Measurements from ENCODE around the gene VRK2.

GRCh38 chr2:58101500-58101899 is 54.9 kb downstream of the VRK2 start:
- TF ChIP-seq JUN (CRISPR knock-in tag; IDR thresholded peaks at IDR 0.05): no peak
- TF ChIP-seq RELA (CRISPR knock-in tag; IDR thresholded peaks at IDR 0.05; ENCODE audit: borderline replicate concordance): no peak
- TF ChIP-seq, protein P1, sequence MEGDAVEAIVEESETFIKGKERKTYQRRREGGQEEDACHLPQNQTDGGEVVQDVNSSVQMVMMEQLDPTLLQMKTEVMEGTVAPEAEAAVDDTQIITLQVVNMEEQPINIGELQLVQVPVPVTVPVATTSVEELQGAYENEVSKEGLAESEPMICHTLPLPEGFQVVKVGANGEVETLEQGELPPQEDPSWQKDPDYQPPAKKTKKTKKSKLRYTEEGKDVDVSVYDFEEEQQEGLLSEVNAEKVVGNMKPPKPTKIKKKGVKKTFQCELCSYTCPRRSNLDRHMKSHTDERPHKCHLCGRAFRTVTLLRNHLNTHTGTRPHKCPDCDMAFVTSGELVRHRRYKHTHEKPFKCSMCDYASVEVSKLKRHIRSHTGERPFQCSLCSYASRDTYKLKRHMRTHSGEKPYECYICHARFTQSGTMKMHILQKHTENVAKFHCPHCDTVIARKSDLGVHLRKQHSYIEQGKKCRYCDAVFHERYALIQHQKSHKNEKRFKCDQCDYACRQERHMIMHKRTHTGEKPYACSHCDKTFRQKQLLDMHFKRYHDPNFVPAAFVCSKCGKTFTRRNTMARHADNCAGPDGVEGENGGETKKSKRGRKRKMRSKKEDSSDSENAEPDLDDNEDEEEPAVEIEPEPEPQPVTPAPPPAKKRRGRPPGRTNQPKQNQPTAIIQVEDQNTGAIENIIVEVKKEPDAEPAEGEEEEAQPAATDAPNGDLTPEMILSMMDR (IDR thresholded peaks at IDR 0.05): no peak
- no peak for TF ChIP-seq ZNF232 (CRISPR knock-in tag; IDR thresholded peaks at IDR 0.05)
- TF ChIP-seq SP1 (CRISPR knock-in tag; conservative IDR thresholded peaks at IDR 0.05): no peak
- TF ChIP-seq OVOL2 (CRISPR knock-in tag; IDR thresholded peaks at IDR 0.05; ENCODE audit: borderline replicate concordance): no peak
- TF ChIP-seq NR3C1 (CRISPR knock-in tag; conservative IDR thresholded peaks at IDR 0.05; ENCODE audit: low read depth): no peak
- TF ChIP-seq, protein P2, sequence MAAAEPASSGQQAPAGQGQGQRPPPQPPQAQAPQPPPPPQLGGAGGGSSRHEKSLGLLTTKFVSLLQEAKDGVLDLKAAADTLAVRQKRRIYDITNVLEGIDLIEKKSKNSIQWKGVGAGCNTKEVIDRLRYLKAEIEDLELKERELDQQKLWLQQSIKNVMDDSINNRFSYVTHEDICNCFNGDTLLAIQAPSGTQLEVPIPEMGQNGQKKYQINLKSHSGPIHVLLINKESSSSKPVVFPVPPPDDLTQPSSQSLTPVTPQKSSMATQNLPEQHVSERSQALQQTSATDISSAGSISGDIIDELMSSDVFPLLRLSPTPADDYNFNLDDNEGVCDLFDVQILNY (CRISPR knock-in tag; IDR thresholded peaks at IDR 0.05): no peak
- TF ChIP-seq CBFB (CRISPR knock-in tag; IDR thresholded peaks at IDR 0.05; ENCODE audit: low read depth): no peak
- no peak for TF ChIP-seq STAT6 (CRISPR knock-in tag; conservative IDR thresholded peaks at IDR 0.05; ENCODE audit: low read depth)
- TF ChIP-seq ZNF138 (CRISPR knock-in tag; conservative IDR thresholded peaks at IDR 0.05): no peak
- TF ChIP-seq NFATC4 (CRISPR knock-in tag; IDR thresholded peaks at IDR 0.05): no peak
- TF ChIP-seq IRF1 (CRISPR knock-in tag; IDR thresholded peaks at IDR 0.05): no peak
- no peak for TF ChIP-seq NFE2L1 (CRISPR knock-in tag; IDR thresholded peaks at IDR 0.05)
